GM19043 (cell line): ENCODE results near the gene SLC4A7.
A peak's percentile ranks its signal among the peaks of the same experiment; 100 is the strongest.
"Not testable (repeated sequence)": the region's sequence is repeated elsewhere in the genome, so short reads cannot be mapped to it uniquely, and the experiment has no call there.

Experiments
- ATAC-seq: cut with Tn5 transposase; IDR thresholded peaks from one replicate; pipeline ENCODE4 v1.9.1; 2021; ENCODE audit warnings: low read depth; ENCODE audit not compliant: unreplicated experiment

SLC4A7 gene

DNA sequence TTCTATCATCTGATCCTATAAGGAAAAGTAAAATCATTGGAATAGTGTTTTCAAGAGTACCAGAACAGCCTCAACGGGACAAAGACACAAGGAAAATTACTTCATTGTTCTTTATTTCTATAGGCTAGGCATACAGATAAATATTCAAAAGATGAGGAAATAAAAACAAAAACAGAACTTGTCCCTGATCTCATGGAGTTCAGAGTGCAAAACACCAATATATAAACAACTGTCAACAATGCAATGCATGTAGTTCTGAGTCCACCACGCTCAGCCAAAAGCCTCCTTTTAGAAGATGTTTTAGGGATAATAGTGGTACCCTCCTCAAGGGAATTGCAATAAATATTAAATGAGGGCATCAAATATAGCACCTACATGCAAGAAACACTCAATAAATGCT lies 4.6 kb upstream of the SLC4A7 start:
- no peak for ATAC-seq

GRCh38 chr3:27487383-27487782 lies 3.2 kb upstream of the SLC4A7 start:
- no peak for ATAC-seq

DNA sequence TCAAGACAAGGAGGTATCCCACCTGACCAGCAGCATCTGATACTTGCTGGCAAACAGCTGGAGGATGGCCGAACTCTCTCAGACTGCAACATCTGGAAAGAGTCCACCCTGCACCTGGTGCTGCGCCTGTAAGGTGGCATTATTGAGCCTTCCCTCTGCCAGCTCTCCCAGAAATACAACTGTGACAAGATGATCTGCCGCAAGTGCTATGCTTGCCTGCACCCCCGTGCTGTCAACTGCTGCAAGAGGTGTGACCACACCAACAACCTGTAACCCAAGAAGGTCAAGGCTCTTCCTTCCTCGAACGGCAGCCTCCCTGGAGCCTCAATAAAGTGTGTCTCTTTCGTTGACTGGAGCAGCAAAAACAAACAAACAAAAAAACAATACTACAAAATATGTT lies 2.2 kb upstream of the SLC4A7 start:
- ATAC-seq: no peak

GRCh38 chr3:27485866-27486265 lies 1.7 kb upstream of the SLC4A7 start:
- ATAC-seq: no peak

DNA sequence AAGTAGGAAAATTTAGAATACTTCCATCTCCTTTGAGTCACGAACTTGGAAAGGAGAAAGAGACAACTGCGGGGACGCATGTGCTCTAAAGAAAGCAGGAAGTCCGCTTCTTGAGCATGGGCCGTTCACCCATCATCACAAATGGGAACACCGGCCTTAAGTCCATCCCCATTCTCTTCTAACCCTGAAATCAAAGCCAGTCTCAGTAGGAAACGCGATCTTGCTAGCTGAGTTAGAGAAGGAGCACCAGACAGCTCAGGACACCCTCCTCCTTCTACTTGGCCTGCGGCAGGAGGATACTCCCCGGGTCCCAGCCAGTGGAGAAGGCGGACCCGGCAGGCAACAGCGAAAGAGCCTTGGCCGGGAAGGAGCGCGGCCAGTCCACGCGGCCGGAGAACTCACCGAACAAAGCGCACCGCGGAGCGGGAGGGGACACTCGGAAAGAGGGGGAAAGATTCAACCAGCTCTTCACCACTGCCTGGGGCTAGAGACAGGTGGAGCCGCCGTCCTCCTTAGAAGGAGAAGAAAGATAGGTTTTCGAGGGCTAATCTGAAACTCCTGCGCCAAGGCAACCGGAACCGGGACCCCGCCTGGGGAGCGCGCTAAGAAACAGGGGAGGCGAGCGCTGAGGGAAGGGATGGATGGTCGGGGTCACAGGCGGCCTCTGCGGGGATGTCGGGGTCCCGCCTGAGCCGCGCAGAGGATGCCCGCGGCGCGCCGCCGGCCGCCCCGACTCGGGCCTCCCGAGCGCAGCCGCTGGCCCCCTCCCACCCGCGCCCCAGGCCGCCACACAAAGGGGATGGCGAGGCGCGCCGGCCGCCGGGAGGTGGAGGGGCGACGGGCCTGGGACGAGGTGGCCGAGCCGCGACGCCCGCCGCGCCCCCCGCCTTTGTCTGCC lies 818 bp downstream of the SLC4A7 start:
- ATAC-seq: peak; percentile 19

DNA sequence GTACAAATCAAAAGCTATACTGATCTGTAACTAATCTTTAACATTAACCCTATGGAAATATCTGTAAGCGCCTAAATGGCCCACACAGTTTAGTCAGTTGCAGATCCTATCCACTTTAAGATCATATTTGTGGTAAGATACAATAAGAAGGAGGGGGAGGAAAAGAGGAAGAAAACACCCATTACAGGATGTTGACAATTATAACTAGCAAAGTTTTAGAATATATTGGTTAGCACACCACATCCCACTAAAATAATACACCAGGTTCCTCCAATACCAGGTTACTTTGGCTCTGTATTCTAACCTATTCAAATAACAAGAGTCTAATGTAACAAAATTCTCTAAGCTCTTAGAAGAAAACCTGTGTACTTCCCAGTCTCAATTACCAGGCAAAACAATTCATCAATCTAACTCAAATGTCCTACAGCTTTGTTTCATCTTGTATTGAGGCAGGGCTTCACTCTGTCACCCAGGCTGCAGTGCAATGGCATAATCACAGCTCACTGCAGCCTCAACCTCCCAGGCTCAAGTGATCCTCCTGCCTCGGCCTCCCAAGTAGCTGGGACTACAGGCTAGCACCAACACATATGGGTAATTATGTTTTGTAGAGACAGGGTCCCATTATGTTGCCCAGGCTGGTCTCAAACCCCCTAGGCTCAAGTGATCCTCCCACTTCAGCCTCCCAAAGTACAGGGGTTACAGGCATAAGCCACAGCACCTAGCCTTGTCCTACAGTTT lies 4.2 kb downstream of the SLC4A7 start:
- ATAC-seq: no peak

- no peak for ATAC-seq
Measured at GRCh38 chr3:27471923-27472550, 12.1 kb downstream of the SLC4A7 start.

DNA sequence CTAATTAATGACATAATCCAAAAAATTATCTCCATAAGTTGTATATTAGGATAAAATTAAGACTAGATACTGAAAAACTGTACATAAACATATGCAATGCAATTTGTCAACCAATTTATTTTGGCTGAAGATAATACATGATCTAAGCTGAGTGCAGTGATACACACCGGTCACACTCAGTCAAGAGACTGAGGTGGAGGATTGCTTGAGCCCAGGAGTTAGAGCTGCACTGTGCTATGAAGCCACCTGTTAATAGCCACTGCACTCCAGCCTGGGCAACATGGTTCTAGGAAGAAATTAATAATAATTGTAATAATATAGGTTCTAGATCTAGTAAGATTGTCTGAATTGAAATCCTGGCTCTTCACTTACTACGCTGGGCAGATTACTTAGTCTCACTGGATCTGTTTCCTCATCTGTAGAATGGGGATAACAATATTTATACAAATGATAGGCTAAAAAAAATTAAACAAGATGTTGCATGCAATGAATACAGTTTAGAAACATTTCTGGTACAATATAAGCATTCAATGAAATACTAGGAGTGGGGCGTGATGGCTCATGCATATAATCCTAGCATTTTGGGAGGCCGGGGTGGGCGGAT lies 15.8 kb downstream of the SLC4A7 start:
- ATAC-seq: no peak

DNA sequence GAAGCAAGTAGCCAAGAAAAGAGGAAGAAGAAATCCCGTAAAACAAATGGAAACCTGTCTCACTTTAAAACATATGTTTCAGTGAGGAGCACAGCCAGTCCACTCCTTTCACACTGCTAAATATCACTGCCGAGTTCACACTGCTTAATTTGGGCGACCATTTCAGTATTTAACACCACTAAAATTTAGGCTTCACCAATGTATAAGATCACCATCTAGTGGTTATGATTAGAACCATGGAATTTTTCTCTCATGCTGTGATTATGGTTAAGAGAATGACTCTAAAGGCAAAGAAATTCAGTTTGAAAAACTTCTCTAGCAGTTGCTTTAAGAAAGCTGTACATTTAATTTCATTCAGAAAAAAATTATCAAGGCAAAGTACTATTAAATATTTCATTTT lies 16.6 kb downstream of the SLC4A7 start:
- ATAC-seq: peak; percentile 77

DNA sequence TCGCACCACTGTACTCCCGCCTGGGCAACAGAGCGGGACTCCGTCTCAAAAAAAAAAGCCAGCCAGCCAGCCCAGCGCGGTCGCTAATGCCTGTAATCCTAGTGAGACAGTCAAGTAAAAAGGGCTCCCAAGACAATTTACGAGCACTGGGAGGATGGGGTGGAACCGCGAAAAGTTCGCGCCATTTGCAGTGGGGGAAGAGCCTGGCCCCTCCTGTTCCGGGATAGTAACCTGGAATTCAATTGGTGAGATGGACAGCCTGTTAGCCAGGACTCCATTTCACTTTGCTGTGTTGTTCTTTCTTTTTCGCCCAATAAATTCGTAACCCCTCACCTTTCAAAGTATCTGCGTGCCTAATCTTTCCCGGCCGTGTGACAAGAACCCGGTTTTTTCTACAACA lies 19.5 kb downstream of the SLC4A7 start:
- no peak for ATAC-seq

- ATAC-seq: no peak
Measured at GRCh38 chr3:27462228-27462627, 22.0 kb downstream of the SLC4A7 start.

GRCh38 chr3:27458929-27459328 lies 25.3 kb downstream of the SLC4A7 start:
- ATAC-seq: no peak

DNA sequence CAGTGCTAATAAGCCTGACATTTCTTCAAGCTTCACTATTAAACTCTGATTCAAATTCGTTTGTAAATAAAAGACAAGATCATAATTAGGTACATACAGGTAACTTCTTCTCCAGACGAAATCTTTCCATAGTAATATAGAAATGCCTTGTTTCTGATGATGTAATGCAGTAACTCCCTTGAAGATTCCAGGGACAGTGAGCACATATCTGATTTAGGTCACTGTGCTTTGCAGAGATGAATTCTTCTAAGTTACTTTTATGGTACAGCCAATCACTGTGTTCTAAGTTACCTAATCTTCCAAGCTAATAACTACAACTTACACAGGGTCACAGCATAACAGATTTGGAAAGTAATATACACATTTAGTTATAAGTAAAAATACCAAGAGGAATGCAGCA lies 27.6 kb downstream of the SLC4A7 start:
- ATAC-seq: no peak

- peak; percentile 67 for ATAC-seq
Measured at GRCh38 chr3:27454914-27455313, 29.3 kb downstream of the SLC4A7 start.

DNA sequence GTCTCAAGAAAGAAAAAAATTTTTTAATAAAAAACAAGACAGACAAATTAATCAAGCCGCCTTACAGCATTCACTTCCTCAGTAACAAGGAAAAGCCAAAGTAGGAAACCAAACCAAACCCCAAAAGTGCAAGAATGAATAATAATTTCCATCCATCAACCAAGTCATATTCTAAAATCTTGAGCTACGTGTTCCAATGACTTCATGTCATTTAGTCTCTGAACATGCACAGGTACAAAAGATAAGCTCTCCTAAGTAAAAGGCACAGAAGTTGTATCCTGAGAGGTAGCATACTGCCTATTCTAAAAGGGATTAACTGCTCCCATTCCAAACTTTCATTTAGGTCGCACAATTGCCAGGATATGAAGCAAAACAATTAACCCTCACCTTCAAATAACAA lies 29.7 kb downstream of the SLC4A7 start:
- ATAC-seq: no peak

GRCh38 chr3:27452368-27453090 lies 31.7 kb downstream of the SLC4A7 start:
- no peak for ATAC-seq

DNA sequence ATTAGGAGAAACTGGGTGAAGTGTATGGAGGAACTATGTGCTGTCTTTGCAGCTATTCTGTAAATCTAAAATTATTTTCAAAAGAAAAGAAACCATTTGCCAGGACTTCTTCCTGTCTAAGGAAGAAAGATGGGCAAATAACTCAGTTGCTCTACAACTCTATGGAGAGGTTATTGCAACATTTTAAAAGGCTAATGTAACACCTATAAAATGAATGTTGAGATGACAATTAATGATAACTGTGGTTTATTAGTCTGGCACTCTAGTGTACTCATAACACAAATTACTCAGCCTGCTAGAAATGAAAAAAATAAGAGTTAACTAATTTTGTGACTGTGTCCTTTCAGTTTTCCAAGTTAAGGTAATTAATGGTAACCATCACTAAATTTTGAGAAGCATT lies 32.3 kb downstream of the SLC4A7 start:
- no peak for ATAC-seq

- no peak for ATAC-seq
Measured at GRCh38 chr3:27451251-27451650, 32.9 kb downstream of the SLC4A7 start.

DNA sequence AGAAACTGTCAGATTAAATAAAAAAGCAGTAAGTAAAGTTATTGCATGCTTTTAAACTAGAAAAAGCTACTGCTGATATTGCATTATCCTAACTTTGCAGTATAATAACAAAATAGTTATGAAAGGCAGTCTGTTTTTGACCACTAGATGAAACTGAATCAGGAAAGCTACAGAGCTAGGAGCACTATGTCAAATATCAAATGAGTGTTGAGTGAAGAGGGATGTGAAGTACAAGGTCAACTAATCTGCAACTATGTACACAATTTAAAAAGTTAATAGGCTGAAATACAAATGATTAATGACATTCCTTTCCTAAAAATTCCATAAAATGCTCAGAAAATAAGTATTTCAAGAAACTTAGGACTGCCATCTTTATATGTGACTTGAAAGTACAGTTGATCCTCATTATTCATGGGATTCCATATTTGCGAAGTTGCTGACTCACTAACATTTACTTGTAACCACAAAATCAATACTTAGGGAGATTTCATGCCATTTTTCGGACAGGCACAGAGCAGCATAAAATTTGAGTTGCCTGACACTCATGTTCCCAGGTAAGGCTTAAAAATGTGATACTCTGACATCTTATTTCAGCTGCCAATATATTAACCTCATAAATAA lies 34.5 kb downstream of the SLC4A7 start:
- ATAC-seq: no peak

DNA sequence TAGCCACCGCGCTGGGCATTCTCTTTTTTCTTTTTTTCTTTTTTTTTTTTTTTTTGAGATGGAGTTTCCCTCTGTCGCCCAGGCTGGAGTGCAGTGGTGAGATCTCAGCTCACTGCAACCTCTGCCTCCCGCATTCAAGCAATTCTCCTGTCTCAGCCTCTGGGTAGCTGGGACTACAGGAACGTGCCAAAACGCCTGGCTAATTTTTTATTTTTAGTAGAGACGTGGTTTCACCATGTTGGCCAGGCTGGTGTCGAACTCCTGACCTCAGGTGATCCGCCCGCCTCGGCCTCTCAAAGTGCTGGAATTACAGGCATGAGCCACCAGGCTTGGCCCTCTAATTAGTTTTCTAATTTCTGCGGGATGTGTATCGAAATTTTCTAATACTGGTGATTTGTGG lies 41.2 kb downstream of the SLC4A7 start:
- not testable (repeated sequence) for ATAC-seq
